M059J (cell line): Measurements from ENCODE around the gene CREB1. TPM values are rescaled to one million over a fixed set of nuclear protein-coding genes. Genes with fewer than 3 reads are reported as not detected.

Experiments
- total RNA-seq: library from RNA; depleted of rRNA; stranded (reverse); fragments of >200 nt; shearing (Covaris generic); gene quantifications from 2 replicates; pipeline ENCODE4 v1.2.3, GENCODE V29; 2014; rRNA removed

Gene CREB1
- total RNA-seq, 1 experiment from 2014 or later = 55.0 TPM

Other genes starting within 250 kb of the CREB1 start
- gene METTL21A, start 95.4 kb downstream of the CREB1 start, total RNA-seq = 29.1 and 32.6 TPM in 2 replicates
- gene CCNYL1, start 181.7 kb downstream of the CREB1 start, total RNA-seq = 7.9 and 14.5 TPM in 2 replicates
- 3.4 and 5.2 TPM in 2 replicates for gene FZD5, start 239.9 kb downstream of the CREB1 start, total RNA-seq